Progenitor cell of endocrine pancreas (in vitro differentiated cells): ENCODE results near the gene MAN2B2. TPM values are rescaled to one million over a fixed set of nuclear protein-coding genes. Genes with fewer than 3 reads are reported as not detected.

ENCODE experiments used
- DNase-seq: peaks from one replicate; pipeline ENCODE4 v3.0.0; 2021; ENCODE audit warnings: low spot score; ENCODE audit not compliant: unreplicated experiment
- H3K27ac Mint-ChIP-seq: 2 replicates; pipeline ENCODE4 v1.8.0; 2021; ENCODE audit warnings: mild to moderate bottlenecking, moderate library complexity, mixed read lengths
- H3K27me3 Mint-ChIP-seq: 2 replicates; pipeline ENCODE4 v1.8.0; 2021; ENCODE audit warnings: mixed read lengths
- H3K36me3 Mint-ChIP-seq: 2 replicates; pipeline ENCODE4 v1.8.0; 2022; ENCODE audit warnings: mixed read lengths; ENCODE audit not compliant: insufficient read depth
- H3K4me1 Mint-ChIP-seq: 2 replicates; pipeline ENCODE4 v1.8.0; 2021; ENCODE audit warnings: low read depth, mixed read lengths
- H3K4me3 Mint-ChIP-seq: 2 replicates; pipeline ENCODE4 v1.8.0; 2021; ENCODE audit warnings: low read depth, mild to moderate bottlenecking, moderate library complexity, mixed read lengths
- H3K9me3 Mint-ChIP-seq: 2 replicates; pipeline ENCODE4 v1.8.0; 2021; ENCODE audit warnings: low read depth, mixed read lengths
- CTCF ChIP-seq: fragments of 200-600 bp; sonication (generic); IDR thresholded peaks from one replicate; pipeline ENCODE4 v1.5.0; 2021; ENCODE audit warnings: antibody characterized with exemption, mild to moderate bottlenecking; ENCODE audit not compliant: unreplicated experiment
- total RNA-seq: library from RNA; stranded (reverse); gene quantifications from 2 replicates; pipeline ENCODE4 v1.2.1, GENCODE V29; 2021

MAN2B2 gene
- total RNA-seq, 1 donor from 2014 or later: 25.4 TPM

DNA sequence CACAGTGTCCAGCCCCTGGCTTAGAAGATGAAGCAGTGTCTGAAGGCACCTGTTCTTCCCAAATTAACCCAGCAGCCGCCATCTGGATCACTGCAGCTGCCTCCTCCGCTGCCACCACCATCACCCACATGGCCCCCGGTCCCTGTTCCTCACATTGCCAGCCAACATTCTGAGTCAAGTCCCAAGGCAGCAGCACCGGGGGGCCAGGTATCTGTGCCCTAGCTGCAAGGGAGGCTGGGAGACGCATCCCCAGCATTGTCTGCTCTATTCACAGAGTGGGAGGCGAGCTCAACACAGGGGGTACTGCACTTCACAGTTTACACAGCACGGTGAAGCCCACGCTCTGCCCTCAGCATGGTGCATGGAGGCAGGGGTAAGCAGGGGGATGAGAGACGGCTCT, 42.3 kb upstream of the MAN2B2 start:
- H3K4me1 Mint-ChIP-seq: no peaks in the 10 kb centered on the region
- no peaks in the 10 kb centered on the region for H3K9me3 Mint-ChIP-seq
- H3K27ac Mint-ChIP-seq: no peak overlapping the region
- no peak overlapping the region for H3K4me3 Mint-ChIP-seq
- DNase-seq: no peak
- peaks cover 3% of the 10 kb centered on the region for H3K27me3 Mint-ChIP-seq
- H3K36me3 Mint-ChIP-seq: no peaks in the 10 kb centered on the region
- no peak for TF ChIP-seq CTCF

DNA sequence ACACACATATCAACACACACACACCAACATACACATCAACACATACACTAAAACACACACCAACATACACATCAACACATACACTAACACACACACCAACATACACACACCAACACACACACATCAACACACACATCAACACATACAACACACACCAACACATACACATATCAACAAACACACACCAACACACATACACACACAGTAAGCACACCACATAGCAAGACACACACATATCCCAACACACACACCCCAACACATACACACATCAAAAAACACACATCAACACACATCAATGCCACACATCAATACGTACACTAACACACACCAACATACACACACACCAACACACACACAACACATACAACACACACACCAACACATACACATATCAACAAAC, 40.9 kb upstream of the MAN2B2 start:
- H3K36me3 Mint-ChIP-seq: no peaks in the 10 kb centered on the region
- TF ChIP-seq CTCF: no peak
- no peak overlapping the region for H3K4me3 Mint-ChIP-seq
- H3K4me1 Mint-ChIP-seq: peaks cover 2% of the 10 kb centered on the region
- no peak for DNase-seq
- H3K27me3 Mint-ChIP-seq: peaks cover 11% of the 10 kb centered on the region
- no peaks in the 10 kb centered on the region for H3K9me3 Mint-ChIP-seq
- no peak overlapping the region for H3K27ac Mint-ChIP-seq

DNA sequence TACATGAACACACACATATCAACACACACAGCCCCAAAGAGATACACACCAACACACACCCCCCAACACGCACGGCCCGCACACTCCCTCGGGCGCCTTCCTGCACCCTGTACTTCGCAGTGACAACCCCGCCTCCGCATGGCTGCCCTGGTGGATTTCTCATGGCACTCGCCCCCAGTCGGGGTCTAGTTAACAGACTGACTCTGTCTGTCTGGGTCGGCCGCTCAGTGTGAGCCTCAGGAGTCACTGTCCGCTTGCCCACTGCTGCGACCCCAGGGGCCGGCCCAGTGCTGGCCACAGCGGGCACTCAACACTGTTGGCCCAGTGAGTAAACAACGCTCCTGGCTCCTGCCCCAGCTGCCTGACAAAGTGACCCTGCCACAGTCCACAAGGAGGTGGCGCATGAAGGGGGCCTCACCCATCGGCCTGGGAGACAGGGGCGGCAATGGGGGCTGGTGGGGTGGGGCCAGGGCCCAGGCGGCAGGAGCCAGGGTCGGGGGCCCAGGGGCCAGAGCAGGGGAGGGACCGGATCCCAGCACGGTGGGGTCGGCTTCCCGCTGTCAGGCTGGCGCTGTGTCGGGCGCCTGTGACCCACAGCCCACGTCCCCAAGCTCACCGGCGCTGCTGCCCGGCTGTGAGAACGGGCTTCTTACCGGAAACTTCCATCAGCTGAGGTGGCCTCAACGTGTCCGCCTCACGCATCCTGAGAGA, 40.2 kb upstream of the MAN2B2 start:
- TF ChIP-seq CTCF: no peak
- Mint-ChIP-seq H3K27me3 (peaks cover 16% of the 10 kb centered on the region), H3K9me3 (no peaks in the 10 kb centered on the region), H3K4me3 (no peak overlapping the region), H3K36me3 (no peaks in the 10 kb centered on the region), H3K4me1 (peaks cover 2% of the 10 kb centered on the region), H3K27ac (no peak overlapping the region)
- no peak for DNase-seq

DNA sequence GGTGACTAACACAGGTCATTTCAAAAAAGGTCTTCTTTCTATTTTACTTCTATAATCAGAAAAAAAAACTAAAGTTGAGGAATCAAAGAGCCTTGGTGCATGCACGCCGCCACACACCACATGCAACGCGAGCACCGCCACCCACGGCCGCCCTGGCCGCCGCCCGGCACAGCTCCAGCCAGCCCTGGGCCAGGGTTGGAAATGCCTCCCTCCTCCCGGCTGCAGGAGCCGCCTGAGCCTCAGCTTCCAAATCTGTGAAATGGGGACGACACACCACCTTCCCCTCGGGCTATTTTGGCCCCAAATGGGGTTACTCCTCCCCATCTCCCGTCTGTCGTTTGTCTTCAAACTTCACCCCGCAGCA, 39.7 kb upstream of the MAN2B2 start:
- Mint-ChIP-seq H3K27me3 (peaks cover 18% of the 10 kb centered on the region), H3K36me3 (no peaks in the 10 kb centered on the region), H3K9me3 (peaks cover 2% of the 10 kb centered on the region), H3K4me3 (no peak overlapping the region), H3K4me1 (peaks cover 2% of the 10 kb centered on the region), H3K27ac (no peak overlapping the region)
- no peak for TF ChIP-seq CTCF
- DNase-seq: no peak

DNA sequence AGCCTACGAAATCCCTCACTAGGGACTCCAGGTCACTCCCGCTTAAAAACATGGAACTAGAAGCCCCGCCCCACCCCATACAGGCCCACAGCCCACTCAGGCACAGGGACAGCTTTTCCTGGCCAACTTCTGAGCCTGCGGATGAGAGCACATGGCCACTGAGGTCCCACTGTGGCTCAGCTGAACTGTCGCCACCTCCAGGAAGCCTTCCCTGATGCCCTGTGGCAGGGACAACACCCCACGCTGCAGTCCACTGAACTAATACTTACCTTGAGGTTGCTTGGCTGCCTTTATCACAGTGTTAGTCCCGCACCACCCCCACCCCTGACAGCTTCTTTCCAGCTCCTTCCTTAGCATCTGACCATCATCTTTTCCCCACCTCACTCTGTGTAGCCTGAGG, 39.3 kb upstream of the MAN2B2 start:
- Mint-ChIP-seq H3K9me3 (peaks cover 4% of the 10 kb centered on the region), H3K27me3 (peaks cover 21% of the 10 kb centered on the region)
- no peak for DNase-seq

More for the DNA sequence above, 39.3 kb upstream of the MAN2B2 start:
- Mint-ChIP-seq H3K27ac (no peak overlapping the region), H3K36me3 (no peaks in the 10 kb centered on the region), H3K4me3 (no peak overlapping the region), H3K4me1 (peaks cover 2% of the 10 kb centered on the region)
- no peak for TF ChIP-seq CTCF
